ENCODE results near the gene CAMK1D. TPM values are rescaled to one million over a fixed set of nuclear protein-coding genes. Genes with fewer than 3 reads are reported as not detected.
"Not testable (repeated sequence)": the region's sequence is repeated elsewhere in the genome, so short reads cannot be mapped to it uniquely, and the experiment has no call there.

Gene CAMK1D
- total RNA-seq, 4 donors from 2014 or later: 5.6 to 23.9 (median 7.4) TPM

DNA sequence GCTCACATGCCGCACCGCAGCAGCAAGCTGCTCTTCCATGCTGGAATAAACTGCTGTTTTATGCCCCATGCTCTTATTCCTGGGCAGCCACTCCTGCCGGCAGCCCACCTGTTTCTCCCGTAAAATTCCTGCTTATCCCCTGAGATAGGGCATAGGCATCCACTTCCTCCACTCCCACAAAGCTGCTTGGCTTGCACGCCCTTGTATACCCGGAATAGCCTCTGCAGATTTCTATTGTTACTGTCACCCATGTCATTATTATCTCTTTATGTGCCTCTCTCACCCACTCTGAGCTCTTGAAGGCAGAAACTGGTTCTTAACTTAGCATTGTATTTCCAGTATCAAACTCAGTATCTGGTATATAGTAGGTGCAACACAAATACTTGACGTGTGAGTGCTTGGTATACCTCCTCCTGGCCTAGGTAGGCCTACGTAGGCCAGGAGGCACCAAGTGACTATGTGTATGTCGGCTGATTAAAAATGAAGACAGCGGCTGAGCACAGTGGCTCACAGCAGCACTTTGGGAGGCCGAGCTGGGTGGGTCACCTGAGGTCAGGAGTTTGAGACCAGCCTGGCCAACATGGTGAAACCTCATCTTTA is 458.8 kb downstream of the CAMK1D start:
- H3K27me3 ChIP-seq: no peaks in the 10 kb centered on the region
- no peaks in the 10 kb centered on the region for H3K36me3 ChIP-seq
- no peak for TF ChIP-seq POLR2A (IDR thresholded peaks at IDR 0.05)
- H3K4me1 ChIP-seq: no peaks in the 10 kb centered on the region
- H3K27ac ChIP-seq: no peak overlapping the region
- DNase-seq: no peak
- no peak overlapping the region for H3K4me3 ChIP-seq
- no peaks in the 10 kb centered on the region for H3K9me3 ChIP-seq

DNA sequence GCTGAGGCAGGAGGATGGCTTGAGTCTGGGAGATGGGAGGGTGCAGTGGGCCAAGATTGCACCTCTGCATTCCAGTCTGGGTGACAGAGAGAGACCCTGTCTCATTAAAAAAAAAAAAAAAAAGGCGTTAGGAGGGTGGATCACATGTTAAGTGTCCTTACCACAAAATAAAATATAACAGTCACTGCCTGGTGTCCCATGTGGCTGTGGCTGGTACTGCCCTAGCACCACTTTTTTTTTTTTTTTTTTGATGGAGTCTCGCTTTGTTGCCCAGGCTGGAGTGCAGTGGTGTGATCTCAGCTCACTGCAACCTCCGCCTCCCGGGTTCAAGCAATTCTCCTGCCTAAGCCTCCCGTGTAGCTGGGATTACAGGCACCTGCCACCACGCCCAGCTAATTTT is 460.7 kb downstream of the CAMK1D start:
- H3K27ac ChIP-seq, H3K9me3 ChIP-seq, H3K4me1 ChIP-seq, H3K36me3 ChIP-seq, H3K27me3 ChIP-seq, H3K4me3 ChIP-seq, DNase-seq: not testable (repeated sequence)

- no peak overlapping the region for H3K4me3 ChIP-seq
- peaks cover 0 to 18% (median 0%) of the 10 kb centered on the region in 3 donors for H3K36me3 ChIP-seq
- no peak for DNase-seq
- H3K4me1 ChIP-seq: no peaks in the 10 kb centered on the region
- no peak overlapping the region for H3K27ac ChIP-seq
- H3K27me3 ChIP-seq: no peaks in the 10 kb centered on the region
- TF ChIP-seq, protein P1, sequence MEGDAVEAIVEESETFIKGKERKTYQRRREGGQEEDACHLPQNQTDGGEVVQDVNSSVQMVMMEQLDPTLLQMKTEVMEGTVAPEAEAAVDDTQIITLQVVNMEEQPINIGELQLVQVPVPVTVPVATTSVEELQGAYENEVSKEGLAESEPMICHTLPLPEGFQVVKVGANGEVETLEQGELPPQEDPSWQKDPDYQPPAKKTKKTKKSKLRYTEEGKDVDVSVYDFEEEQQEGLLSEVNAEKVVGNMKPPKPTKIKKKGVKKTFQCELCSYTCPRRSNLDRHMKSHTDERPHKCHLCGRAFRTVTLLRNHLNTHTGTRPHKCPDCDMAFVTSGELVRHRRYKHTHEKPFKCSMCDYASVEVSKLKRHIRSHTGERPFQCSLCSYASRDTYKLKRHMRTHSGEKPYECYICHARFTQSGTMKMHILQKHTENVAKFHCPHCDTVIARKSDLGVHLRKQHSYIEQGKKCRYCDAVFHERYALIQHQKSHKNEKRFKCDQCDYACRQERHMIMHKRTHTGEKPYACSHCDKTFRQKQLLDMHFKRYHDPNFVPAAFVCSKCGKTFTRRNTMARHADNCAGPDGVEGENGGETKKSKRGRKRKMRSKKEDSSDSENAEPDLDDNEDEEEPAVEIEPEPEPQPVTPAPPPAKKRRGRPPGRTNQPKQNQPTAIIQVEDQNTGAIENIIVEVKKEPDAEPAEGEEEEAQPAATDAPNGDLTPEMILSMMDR (IDR thresholded peaks at IDR 0.05): no peak
- TF ChIP-seq POLR2A (IDR thresholded peaks at IDR 0.05): no peak
- H3K9me3 ChIP-seq: peaks cover 0 to 5% (median 0%) of the 10 kb centered on the region in 4 donors
Measured at GRCh38 chr10:12811826-12812225, 462.5 kb downstream of the CAMK1D start.

DNA sequence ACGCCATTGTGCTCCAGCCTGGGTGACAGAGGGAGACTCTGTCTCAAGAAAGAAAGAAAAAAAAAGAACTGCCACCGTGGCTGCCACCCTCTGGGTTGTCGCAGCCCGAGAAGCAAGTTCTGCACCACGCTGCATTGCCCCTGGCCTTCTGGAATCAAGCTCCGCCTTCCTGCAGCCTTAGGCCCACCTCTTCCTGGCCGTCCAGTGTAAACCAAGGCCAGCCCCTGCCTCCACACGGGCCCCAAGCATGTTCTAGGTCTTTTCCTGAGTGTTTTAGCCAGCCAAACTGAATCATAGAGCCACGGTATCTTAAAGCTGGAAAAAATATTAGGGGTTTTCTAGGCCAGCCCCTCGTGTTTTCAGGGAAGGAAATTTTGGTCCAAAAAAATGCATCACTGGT is 463.2 kb downstream of the CAMK1D start:
- Histone ChIP-seq H3K4me3 (no peak overlapping the region), H3K27ac (no peak overlapping the region), H3K4me1 (no peaks in the 10 kb centered on the region), H3K9me3 (peaks cover 0 to 5% (median 0%) of the 10 kb centered on the region in 4 donors), H3K36me3 (peaks cover 0 to 21% (median 0%) of the 10 kb centered on the region in 3 donors), H3K27me3 (no peaks in the 10 kb centered on the region)
- no peak for DNase-seq
- TF ChIP-seq, protein P1 (IDR thresholded peaks at IDR 0.05): no peak
- no peak for TF ChIP-seq POLR2A (IDR thresholded peaks at IDR 0.05)

DNA sequence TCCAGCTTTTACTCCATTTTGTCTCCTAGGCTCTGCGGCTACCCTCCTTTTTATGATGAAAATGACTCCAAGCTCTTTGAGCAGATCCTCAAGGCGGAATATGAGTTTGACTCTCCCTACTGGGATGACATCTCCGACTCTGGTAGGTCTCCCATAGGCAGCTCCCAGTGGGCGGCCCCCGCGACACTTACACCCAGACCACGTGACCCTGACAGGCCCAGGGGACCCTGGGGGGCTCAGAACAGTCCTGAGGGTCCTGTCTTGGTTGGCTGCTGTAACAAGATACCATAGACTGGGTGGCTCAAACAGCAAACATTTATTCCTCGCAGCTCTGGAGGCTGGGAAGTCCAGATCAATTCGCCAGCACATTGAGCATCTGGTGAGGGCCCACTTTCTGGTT is 464.8 kb downstream of the CAMK1D start:
- Histone ChIP-seq H3K4me3 (no peak overlapping the region), H3K27me3 (no peaks in the 10 kb centered on the region), H3K36me3 (peaks cover 0 to 27% (median 0%) of the 10 kb centered on the region in 3 donors), H3K27ac (no peak overlapping the region), H3K9me3 (peaks cover 0 to 5% (median 0%) of the 10 kb centered on the region in 4 donors), H3K4me1 (no peaks in the 10 kb centered on the region)
- no peak for DNase-seq
- TF ChIP-seq POLR2A (IDR thresholded peaks at IDR 0.05): no peak
- TF ChIP-seq, protein P1 (IDR thresholded peaks at IDR 0.05): no peak

DNA sequence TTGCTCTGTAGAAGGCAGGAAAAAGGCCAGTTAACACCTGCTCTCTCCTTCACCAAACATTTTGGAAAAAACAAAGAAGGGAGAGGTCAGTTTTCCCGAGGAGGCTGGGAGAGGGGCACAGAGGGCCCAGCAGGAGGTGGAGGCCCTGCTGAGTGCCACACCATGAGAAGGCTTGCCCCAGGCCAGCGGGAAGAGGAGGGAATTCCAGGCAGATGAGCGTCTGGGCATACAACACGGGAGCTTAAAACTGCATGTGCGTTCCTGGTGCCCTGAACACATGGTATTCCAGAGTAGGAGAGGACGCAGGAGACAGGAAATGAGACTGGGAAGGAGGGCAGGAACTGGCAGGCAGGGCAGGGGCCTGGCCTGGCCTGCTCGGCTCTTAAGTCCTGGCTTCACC is 469.7 kb downstream of the CAMK1D start:
- no peak for DNase-seq
- no peaks in the 10 kb centered on the region for H3K4me1 ChIP-seq
- TF ChIP-seq, protein P1 (IDR thresholded peaks at IDR 0.05): no peak
- no peak for TF ChIP-seq POLR2A (IDR thresholded peaks at IDR 0.05)
- H3K9me3 ChIP-seq: peaks cover 0 to 3% (median 0%) of the 10 kb centered on the region in 4 donors
- H3K27me3 ChIP-seq: no peaks in the 10 kb centered on the region
- no peak overlapping the region for H3K27ac ChIP-seq
- H3K36me3 ChIP-seq: peaks cover 0 to 24% (median 0%) of the 10 kb centered on the region in 3 donors
- H3K4me3 ChIP-seq: no peak overlapping the region

GRCh38 chr10:12819656-12820055 is 470.3 kb downstream of the CAMK1D start:
- Histone ChIP-seq H3K4me1 (no peaks in the 10 kb centered on the region), H3K4me3 (no peak overlapping the region), H3K36me3 (peaks cover 0 to 19% (median 0%) of the 10 kb centered on the region in 3 donors), H3K9me3 (no peaks in the 10 kb centered on the region), H3K27ac (no peak overlapping the region), H3K27me3 (no peaks in the 10 kb centered on the region)
- TF ChIP-seq, protein P1 (IDR thresholded peaks at IDR 0.05): no peak
- no peak for DNase-seq
